ENCODE data around the gene WDR86.

WDR86 gene

GRCh38 chr7:151431281-151431767 lies 21.5 kb upstream of the WDR86 start:
- Histone ChIP-seq H3K27ac (replicated peaks) (no peak overlapping the region), H3K4me3 (replicated peaks; ENCODE audit: insufficient read depth, low read length) (no peak overlapping the region), H3K27me3 (ENCODE audit: insufficient read depth, poor library complexity, severe bottlenecking) (no peaks in the 10 kb centered on the region)
- DNase-seq (ENCODE audit: low read depth in 1 of 2, low spot score in 1 of 2), result no peak
- TF ChIP-seq SPI1 (IDR thresholded peaks at IDR 0.05; ENCODE audit: borderline replicate concordance, low read depth), result no peak
- no peak for TF ChIP-seq REST (IDR thresholded peaks at IDR 0.05; ENCODE audit: insufficient replicate concordance, low read depth)
- no peak for TF ChIP-seq GABPA (IDR thresholded peaks at IDR 0.05; ENCODE audit: low read depth)
- TF ChIP-seq POLR2AphosphoS5 (IDR thresholded peaks at IDR 0.05; ENCODE audit: low read depth), result no peak
- TF ChIP-seq CTCF (IDR thresholded peaks at IDR 0.05; ENCODE audit: insufficient read depth, low read length), result no peak

GRCh38 chr7:151430391-151431205 lies 20.8 kb upstream of the WDR86 start:
- DNase-seq (ENCODE audit: low read depth in 1 of 2, low spot score in 1 of 2), result no peak
- Histone ChIP-seq H3K4me3 (replicated peaks; ENCODE audit: insufficient read depth, low read length) (no peak overlapping the region), H3K27ac (replicated peaks) (no peak overlapping the region), H3K27me3 (ENCODE audit: insufficient read depth, poor library complexity, severe bottlenecking) (no peaks in the 10 kb centered on the region)
- TF ChIP-seq REST (IDR thresholded peaks at IDR 0.05; ENCODE audit: insufficient replicate concordance, low read depth) (no peak), GABPA (IDR thresholded peaks at IDR 0.05; ENCODE audit: low read depth) (no peak), SPI1 (IDR thresholded peaks at IDR 0.05; ENCODE audit: borderline replicate concordance, low read depth) (no peak), CTCF (IDR thresholded peaks at IDR 0.05; ENCODE audit: insufficient read depth, low read length) (no peak), POLR2AphosphoS5 (IDR thresholded peaks at IDR 0.05; ENCODE audit: low read depth) (no peak)

- no peaks in the 10 kb centered on the region for H3K27me3 ChIP-seq (ENCODE audit: insufficient read depth, poor library complexity, severe bottlenecking)
- no peak for DNase-seq (ENCODE audit: low read depth in 1 of 2, low spot score in 1 of 2)
- TF ChIP-seq POLR2AphosphoS5 (IDR thresholded peaks at IDR 0.05; ENCODE audit: low read depth) (no peak), GABPA (IDR thresholded peaks at IDR 0.05; ENCODE audit: low read depth) (no peak), CTCF (IDR thresholded peaks at IDR 0.05; ENCODE audit: insufficient read depth, low read length) (no peak), REST (IDR thresholded peaks at IDR 0.05; ENCODE audit: insufficient replicate concordance, low read depth) (no peak), SPI1 (IDR thresholded peaks at IDR 0.05; ENCODE audit: borderline replicate concordance, low read depth) (no peak)
- no peak overlapping the region for H3K27ac ChIP-seq (replicated peaks)
- H3K4me3 ChIP-seq (replicated peaks; ENCODE audit: insufficient read depth, low read length), result no peak overlapping the region
These were observed 19.9 kb upstream of the WDR86 start for GRCh38 chr7:151429560-151430331.

Data from HL-60 (cell line).